Right ventricle myocardium superior (tissue), 1 donor: ENCODE results near the gene IL26. TPM values are rescaled to one million over a fixed set of nuclear protein-coding genes. Genes with fewer than 3 reads are reported as not detected.

ENCODE experiments used
- ATAC-seq: fragments of 200-7000 bp; cut with Tn5 transposase; one replicate; pipeline ENCODE4 v1.9.1; 2020; ENCODE audit warnings: mild to moderate bottlenecking; ENCODE audit not compliant: poor library complexity
- DNase-seq: peaks from one replicate; pipeline ENCODE4 v3.0.0-alpha.2; 2020
- intact Hi-C: fragments of 100-400 bp; cut with DNase I; formaldehyde crosslinking; loops from one replicate; pipeline ENCODE4 v1.11.2; 2022
- total RNA-seq: library from RNA; stranded (reverse); fragmentation: NEBNext Ultra II Directional; extraction: Animal tissue kit (Norgen Biotek cat#: 25700); gene quantifications from one replicate; pipeline ENCODE4 v1.2.1, GENCODE V29; 2021
- donor health status: DM: no; HTN: yes; CAD: no; lungs with severe emphysema.

Gene IL26
- total RNA-seq, 1 donor from 2014 or later = not detected

GRCh38 chr12:68245180-68246021 is 19.8 kb upstream of the IL26 start:
- DNase-seq = peak; percentile 36
- intact Hi-C loops = no loop called here
- peak; percentile 65 for ATAC-seq

GRCh38 chr12:68242777-68243176 is 17.2 kb upstream of the IL26 start:
- intact Hi-C loops = no loop called here
- DNase-seq (no peak), ATAC-seq (no peak)

- DNase-seq = no peak
- ATAC-seq = peak; percentile 54
- intact Hi-C loops = no loop called here
These were observed 15.4 kb upstream of the IL26 start for GRCh38 chr12:68240975-68241374.

- ATAC-seq = no peak
- intact Hi-C loops = no loop called here
- DNase-seq = no peak
These were observed 14.5 kb upstream of the IL26 start for GRCh38 chr12:68240079-68240478.

- ATAC-seq = no peak
- intact Hi-C loops = loop anchor here (5.0 kb wide), 1 partner anchor 78 kb away; no protein-coding TSS in a partner anchor
- DNase-seq = no peak
These were observed 13.8 kb upstream of the IL26 start for GRCh38 chr12:68239309-68239982.

GRCh38 chr12:68237619-68238018 is 12.0 kb upstream of the IL26 start:
- no peak for DNase-seq
- intact Hi-C loops = loop anchor here (5.0 kb wide), 1 partner anchor 80 kb away; no protein-coding TSS in a partner anchor
- peak; percentile 51 for ATAC-seq

- DNase-seq (no peak), ATAC-seq (no peak)
- intact Hi-C loops = loop anchor here (5.0 kb wide), 1 partner anchor 80 kb away; no protein-coding TSS in a partner anchor
These were observed 11.5 kb upstream of the IL26 start for GRCh38 chr12:68237078-68237477.

- peak; percentile 62 for ATAC-seq
- DNase-seq = no peak
- intact Hi-C loops = loop anchor here (5.0 kb wide), 1 partner anchor 81 kb away; no protein-coding TSS in a partner anchor
These were observed 10.9 kb upstream of the IL26 start for GRCh38 chr12:68236421-68237059.

- intact Hi-C loops = loop anchor here (5.0 kb wide), 1 partner anchor 82 kb away; no protein-coding TSS in a partner anchor
- ATAC-seq (no peak), DNase-seq (no peak)
These were observed 10.0 kb upstream of the IL26 start for GRCh38 chr12:68235576-68235975.

- ATAC-seq (no peak), DNase-seq (no peak)
- intact Hi-C loops = no loop called here
These were observed 8.5 kb upstream of the IL26 start for GRCh38 chr12:68234140-68234539.

- intact Hi-C loops = no loop called here
- DNase-seq (no peak), ATAC-seq (no peak)
These were observed 7.9 kb upstream of the IL26 start for GRCh38 chr12:68233498-68233897.

- no peak for ATAC-seq
- intact Hi-C loops = no loop called here
- no peak for DNase-seq
These were observed 6.1 kb upstream of the IL26 start for GRCh38 chr12:68231691-68232090.

- intact Hi-C loops = no loop called here
- ATAC-seq (no peak), DNase-seq (no peak)
These were observed 5.6 kb upstream of the IL26 start for GRCh38 chr12:68231229-68231628.

GRCh38 chr12:68229956-68230355 is 4.3 kb upstream of the IL26 start:
- DNase-seq = no peak
- intact Hi-C loops = loop anchor here (10.0 kb wide), 1 partner anchor 455 kb away; the partner anchor contains the start of gene NUP107
- no peak for ATAC-seq

- DNase-seq = no peak
- intact Hi-C loops = loop anchor here (10.0 kb wide), 1 partner anchor 457 kb away; the partner anchor contains the start of gene NUP107
- no peak for ATAC-seq
These were observed 1.7 kb upstream of the IL26 start for GRCh38 chr12:68227356-68227755.

- ATAC-seq (no peak), DNase-seq (no peak)
- intact Hi-C loops = loop anchor here (10.0 kb wide), 1 partner anchor 460 kb away; the partner anchor contains the start of gene NUP107
These were observed 861 bp downstream of the IL26 start for GRCh38 chr12:68224613-68225285.

GRCh38 chr12:68223067-68223747 is 2.4 kb downstream of the IL26 start:
- intact Hi-C loops = loop anchor here (2.0 to 10.0 kb wide), 2 partner anchors 94 to 462 kb away; partner anchors contain the start of gene NUP107
- ATAC-seq (peak; percentile 99), DNase-seq (peak; percentile 78)

GRCh38 chr12:68222326-68222725 is 3.3 kb downstream of the IL26 start:
- intact Hi-C loops = loop anchor here (2.0 to 10.0 kb wide), 2 partner anchors 94 to 462 kb away; partner anchors contain the start of gene NUP107
- ATAC-seq (peak; percentile 29), DNase-seq (no peak)
